C1 segment of cervical spinal cord (tissue), 14 donors: ENCODE data around the gene ZNF860.
A peak's percentile ranks its signal among the peaks of the same experiment; 100 is the strongest.
"Not testable (repeated sequence)": the region's sequence is repeated elsewhere in the genome, so short reads cannot be mapped to it uniquely, and the experiment has no call there.

Experiments
- DNase-seq, 14 donors: peaks; one replicate each; lab custom pipeline; 2025; lab: John Stamatoyannopoulos, UW

The ZNF860 gene

DNA sequence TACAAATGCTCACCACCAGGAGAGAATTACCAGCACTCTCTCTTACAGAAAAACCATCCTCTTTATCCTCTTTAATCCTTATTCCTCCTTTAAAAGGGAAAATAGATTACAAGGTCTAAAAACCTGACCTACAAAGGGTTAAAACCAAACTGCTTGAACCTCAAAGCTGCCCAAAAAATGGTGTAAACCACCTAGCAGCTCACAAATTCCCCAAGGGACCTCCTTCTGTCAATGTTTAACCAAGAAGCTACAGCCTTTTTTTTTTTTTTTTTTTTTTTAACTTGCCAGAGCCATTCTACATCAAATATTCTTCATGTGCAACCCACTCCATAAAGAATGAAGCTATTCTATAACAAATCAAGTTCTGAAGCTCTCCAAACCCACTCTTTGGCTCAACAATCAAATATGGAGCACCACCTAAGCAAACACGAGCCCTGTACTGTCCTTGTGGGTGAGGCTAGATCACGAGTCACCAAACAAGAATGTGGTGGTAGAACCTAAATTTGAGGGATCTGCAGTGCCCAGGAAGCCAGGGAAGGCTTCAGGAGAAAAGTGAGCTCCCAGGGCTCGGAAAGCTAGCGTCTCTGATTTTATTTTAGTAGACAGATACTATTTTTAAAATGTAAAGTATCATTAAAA lies 20.6 kb upstream of the ZNF860 start:
- DNase-seq = no peak

GRCh38 chr3:31962801-31963205 lies 18.7 kb upstream of the ZNF860 start:
- DNase-seq = no peak

GRCh38 chr3:31966978-31967591 lies 14.5 kb upstream of the ZNF860 start:
- no peak for DNase-seq

GRCh38 chr3:31967592-31967991 lies 14.0 kb upstream of the ZNF860 start:
- DNase-seq = no peak

DNA sequence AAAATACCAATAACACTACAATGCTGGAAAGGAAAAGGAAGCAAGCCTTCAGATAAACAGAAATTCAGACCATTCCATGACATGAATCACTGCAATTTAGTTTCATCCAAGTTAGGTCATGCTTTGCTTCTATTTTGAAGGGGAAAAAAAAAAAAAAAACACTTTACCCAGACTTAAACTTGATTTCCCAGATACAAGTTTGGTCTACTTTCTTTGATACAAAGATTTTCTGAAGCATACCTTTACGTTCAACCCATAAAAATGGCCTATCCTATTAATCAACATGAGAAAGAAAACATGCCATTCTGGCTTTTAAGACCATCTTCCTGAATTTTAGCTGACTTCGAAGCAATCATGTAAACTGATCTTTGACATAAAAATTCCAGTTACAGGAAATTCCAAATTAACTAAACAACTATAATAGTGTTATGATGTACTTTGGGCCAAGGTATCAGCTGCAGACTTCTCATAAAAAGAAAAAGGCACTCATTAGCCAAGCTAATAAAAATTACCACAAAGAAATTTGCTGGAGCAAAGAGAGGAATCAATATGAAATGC lies 13.1 kb upstream of the ZNF860 start:
- DNase-seq = no peak

GRCh38 chr3:31968927-31969418 lies 12.6 kb upstream of the ZNF860 start:
- no peak for DNase-seq

DNA sequence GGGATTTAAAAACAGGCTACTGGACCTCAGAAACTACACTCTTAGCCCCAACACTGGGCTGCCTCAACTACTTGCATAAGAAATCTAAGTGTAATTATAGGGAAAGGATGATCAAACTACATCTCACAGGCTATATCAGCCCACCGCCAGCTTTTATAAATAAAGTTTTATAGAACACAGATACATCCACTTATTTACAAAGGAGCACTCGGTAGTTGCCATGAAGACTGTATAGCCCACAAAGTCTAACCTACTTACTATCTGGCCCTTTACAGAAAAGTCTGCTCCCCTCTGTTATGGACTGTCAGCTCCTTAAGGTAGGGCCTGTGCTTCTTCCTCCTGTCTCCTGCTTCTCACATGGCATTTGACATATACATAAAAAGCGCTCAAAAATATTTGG lies 9.9 kb upstream of the ZNF860 start:
- DNase-seq = no peak

DNA sequence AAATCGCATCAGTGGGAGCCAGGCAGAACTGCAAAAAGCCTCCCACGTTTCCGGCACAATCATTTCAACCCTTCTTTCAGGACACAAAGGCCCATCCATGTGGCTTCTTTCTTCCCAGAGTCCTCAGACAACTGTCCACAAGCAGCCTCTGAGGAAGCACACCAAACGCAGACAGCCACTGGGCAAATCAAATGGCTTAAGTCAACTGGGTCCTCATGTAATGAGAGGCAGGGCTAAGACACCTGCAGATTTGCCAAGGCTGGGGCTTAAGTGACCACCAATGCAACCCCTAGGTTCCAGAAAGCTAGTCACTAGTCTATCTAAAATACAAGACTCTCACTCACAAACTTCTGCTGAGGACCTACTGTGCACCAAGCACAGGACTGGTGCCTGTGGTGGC lies 8.5 kb upstream of the ZNF860 start:
- DNase-seq = no peak

GRCh38 chr3:31973837-31974236 lies 7.7 kb upstream of the ZNF860 start:
- no peak for DNase-seq

GRCh38 chr3:31974471-31974870 lies 7.1 kb upstream of the ZNF860 start:
- no peak for DNase-seq

GRCh38 chr3:31974964-31975363 lies 6.6 kb upstream of the ZNF860 start:
- no peak for DNase-seq

DNA sequence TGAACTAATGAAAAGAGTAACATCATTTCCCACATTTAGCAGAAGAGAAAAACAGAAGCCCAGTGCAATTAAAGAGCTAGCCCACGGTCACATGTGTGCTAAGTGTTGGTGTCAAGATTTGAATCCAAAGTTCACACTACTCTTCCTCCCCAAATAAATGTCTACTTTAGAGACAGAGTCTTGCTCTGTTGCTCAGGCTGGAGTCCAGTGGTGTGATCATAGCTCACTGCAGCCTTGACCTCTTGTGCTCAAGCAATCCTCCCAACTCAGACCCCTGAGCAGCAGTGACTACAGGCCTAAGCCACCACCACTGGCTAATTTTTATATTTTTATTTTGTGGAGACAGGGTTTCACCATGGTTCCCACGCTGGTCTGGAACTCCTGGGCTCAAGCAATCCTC lies 5.2 kb upstream of the ZNF860 start:
- DNase-seq = no peak

GRCh38 chr3:31977736-31978135 lies 3.8 kb upstream of the ZNF860 start:
- DNase-seq = no peak

DNA sequence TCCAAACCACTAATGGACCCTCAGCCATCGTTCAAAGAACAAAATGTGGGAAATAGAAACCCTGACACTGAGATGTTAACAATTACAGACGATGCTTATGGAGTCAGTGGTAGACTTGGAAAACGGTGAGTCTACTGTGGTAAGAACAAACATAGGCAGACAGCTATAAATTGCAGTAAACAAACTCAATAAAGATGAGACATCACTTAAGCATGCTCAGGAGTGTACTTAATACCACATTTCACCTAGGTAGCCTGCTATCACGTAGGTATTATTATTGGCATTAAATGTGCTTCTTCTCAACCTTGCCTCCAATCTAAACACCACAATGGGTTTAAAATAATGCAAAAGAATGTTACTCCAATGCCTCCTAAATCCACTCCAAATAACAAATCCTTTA lies 3.0 kb upstream of the ZNF860 start:
- DNase-seq = no peak

- DNase-seq = no peak
Measured at GRCh38 chr3:31979001-31979697, 2.4 kb upstream of the ZNF860 start.

DNA sequence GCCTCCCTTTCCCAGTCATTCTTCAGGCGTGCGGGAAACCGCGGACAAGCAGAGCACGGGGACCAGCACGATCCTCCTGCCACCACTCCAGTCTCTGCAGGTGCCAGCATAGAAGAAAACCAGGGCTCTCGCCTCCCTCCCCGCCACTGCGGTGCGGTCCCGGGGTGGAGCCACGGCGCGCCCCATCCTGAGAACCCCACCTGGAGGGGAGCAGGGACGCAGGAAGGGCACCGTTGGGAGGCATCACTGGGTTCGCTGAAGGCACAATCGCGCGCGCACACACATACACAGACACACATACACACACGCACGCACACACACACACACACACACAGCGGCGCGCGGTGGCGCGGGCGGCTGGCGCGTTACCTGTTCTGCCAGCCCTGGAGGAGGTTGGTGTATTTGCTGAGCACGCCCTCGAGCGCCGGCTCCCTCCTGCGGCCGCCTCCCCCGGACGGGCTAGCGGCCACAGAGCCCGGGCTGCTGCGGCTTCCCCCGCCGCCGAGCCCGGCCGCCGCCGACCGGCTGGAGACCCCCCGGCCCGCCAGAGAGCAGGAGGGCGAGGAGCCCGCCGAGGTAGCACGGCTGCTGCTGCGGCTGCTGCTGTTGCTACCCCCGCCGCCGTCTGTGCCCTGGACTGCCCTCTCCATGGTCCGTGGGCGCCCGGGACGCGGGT lies 882 bp upstream of the ZNF860 start:
- peak in 3 of 14 donors; percentile 35 to 45 (median 37) for DNase-seq

DNA sequence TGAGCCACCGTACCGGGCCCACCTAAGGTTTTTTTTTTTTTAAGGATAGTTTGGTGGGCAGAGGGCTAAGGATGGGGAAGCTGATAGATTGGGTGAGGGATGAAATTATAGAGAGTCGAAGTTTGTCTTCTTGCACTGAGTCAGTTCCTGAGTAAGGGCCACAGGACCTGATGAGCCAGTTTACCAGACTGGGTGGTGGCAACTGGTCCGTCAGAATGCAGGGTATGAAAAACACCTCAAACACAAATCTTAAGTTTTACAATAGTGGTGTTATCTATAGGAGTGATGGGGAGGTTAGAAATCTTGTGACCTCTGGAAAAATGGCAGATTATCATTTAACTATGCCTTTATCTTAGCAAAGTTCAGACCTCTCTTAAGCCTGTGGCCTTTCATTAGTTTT lies 2.8 kb downstream of the ZNF860 start:
- no peak for DNase-seq

GRCh38 chr3:31985831-31986230 lies 4.3 kb downstream of the ZNF860 start:
- no peak for DNase-seq

GRCh38 chr3:31988271-31988670 lies 6.7 kb downstream of the ZNF860 start:
- no peak for DNase-seq

GRCh38 chr3:31992995-31993394 lies 11.4 kb downstream of the ZNF860 start:
- DNase-seq = not testable (repeated sequence)

GRCh38 chr3:31993843-31994242 lies 12.3 kb downstream of the ZNF860 start:
- no peak for DNase-seq

- not testable (repeated sequence) for DNase-seq
Measured at GRCh38 chr3:31995026-31995425, 13.5 kb downstream of the ZNF860 start.
